DND-41 (cell line): ENCODE results near the gene TMCC1.

ENCODE experiments used
- CTCF ChIP-seq: IDR thresholded peaks from 2 replicates; pipeline ENCODE4 v1.5.1; 2012; ENCODE audit warnings: borderline replicate concordance, low read length, moderate library complexity, mild to moderate bottlenecking; ENCODE audit not compliant: poor library complexity, severe bottlenecking; ENCODE audit errors: extremely low read depth
- EZH2 ChIP-seq: IDR thresholded peaks from 3 replicates; pipeline ENCODE4 v1.6.1; 2012; ENCODE audit warnings: borderline replicate concordance, low read depth, mild to moderate bottlenecking, moderate library complexity, low read length, inconsistent platforms; ENCODE audit not compliant: severe bottlenecking

GRCh38 chr3:129793319-129793718 is 100.2 kb downstream of the TMCC1 start:
- TF ChIP-seq EZH2 = no peak
- TF ChIP-seq CTCF = no peak
